ENCODE data around the gene SDHC.
A peak's percentile ranks its signal among the peaks of the same experiment; 100 is the strongest.
"Not testable (repeated sequence)": the region's sequence is repeated elsewhere in the genome, so short reads cannot be mapped to it uniquely, and the experiment has no call there.

The SDHC gene

DNA sequence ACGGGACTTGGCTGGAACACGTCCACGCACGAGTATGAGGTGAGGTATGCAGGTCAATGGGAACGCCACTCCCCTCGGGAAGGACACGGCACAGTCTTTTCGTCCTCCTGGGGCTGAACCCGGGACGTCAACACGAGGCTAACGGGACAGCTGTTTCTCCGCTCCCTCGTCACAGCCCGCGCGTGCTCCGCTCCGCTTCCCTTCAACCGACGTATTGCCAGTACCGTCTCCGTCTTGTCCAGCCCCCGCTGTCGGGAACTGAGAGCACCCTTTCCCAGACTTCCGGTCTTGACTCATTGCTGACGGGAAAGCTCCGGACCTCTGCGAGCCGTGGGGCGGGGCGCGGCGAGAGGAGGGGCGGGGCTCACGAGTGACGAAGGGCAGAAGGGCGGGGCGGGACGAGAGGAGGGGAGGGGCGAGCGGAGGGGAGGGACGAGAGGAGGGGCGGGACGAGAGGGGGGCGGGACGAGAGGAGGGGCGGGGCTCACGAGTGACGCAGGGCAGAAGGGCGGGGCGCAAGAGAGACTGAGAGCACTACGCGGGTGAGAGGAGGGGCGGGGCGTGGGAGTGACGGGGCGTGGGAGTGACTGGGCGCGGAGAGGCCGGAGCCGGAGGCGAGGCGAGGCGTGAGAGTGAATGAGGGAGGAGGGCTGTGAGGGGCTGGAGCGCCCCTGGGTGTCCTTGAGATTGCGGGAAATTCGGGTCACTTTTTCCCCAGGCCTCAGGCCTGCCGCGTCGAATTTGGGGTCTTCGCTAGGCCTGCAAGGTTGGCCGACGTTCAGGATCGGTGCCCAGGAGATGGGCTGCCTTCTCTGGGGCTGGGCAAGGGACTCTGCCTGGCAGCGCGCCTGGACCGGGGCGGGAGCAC is 75.7 kb downstream of the SDHC start:
- Histone ChIP-seq H3K9ac (peak overlapping the region; percentile 60), H3K4me2 (peak overlapping the region; percentile 75), H2AFZ (ENCODE audit: low read depth) (peak overlapping the region; percentile 94), H3K79me2 (ENCODE audit: insufficient read depth, low read depth) (no peaks in the 10 kb centered on the region), H4K20me1 (ENCODE audit: insufficient read depth) (no peaks in the 10 kb centered on the region), H3K4me3 (IDR thresholded peaks at IDR 0.05; ENCODE audit: insufficient read depth, low read depth, low read length) (peak overlapping the region; percentile 93), H3K27me3 (ENCODE audit: insufficient read depth, low read depth) (no peaks in the 10 kb centered on the region), H3K4me1 (ENCODE audit: low read depth, poor library complexity, severe bottlenecking) (peaks cover 35% of the 10 kb centered on the region), H3K36me3 (ENCODE audit: insufficient read depth) (no peaks in the 10 kb centered on the region), H3K27ac (peak overlapping the region; percentile 36; the same call in 1 of the 2 replicates)
- TF ChIP-seq CTCF (conservative IDR thresholded peaks at IDR 0.05; ENCODE audit: low read depth, low read length), result no peak

GRCh38 chr1:161390559-161390858 is 76.3 kb downstream of the SDHC start:
- Histone ChIP-seq H2AFZ (ENCODE audit: low read depth) (peak overlapping the region; percentile 94), H3K4me1 (ENCODE audit: low read depth, poor library complexity, severe bottlenecking) (peaks cover 35% of the 10 kb centered on the region), H3K9ac (peak overlapping the region; percentile 50; the same call in 1 of the 2 replicates), H3K4me3 (IDR thresholded peaks at IDR 0.05; ENCODE audit: insufficient read depth, low read depth, low read length) (peak overlapping the region; percentile 69), H4K20me1 (ENCODE audit: insufficient read depth) (no peaks in the 10 kb centered on the region), H3K36me3 (ENCODE audit: insufficient read depth) (no peaks in the 10 kb centered on the region), H3K79me2 (ENCODE audit: insufficient read depth, low read depth) (no peaks in the 10 kb centered on the region), H3K4me2 (peak overlapping the region; percentile 75), H3K27ac (no peak overlapping the region), H3K27me3 (ENCODE audit: insufficient read depth, low read depth) (no peaks in the 10 kb centered on the region)
- TF ChIP-seq CTCF (conservative IDR thresholded peaks at IDR 0.05; ENCODE audit: low read depth, low read length), result no peak

DNA sequence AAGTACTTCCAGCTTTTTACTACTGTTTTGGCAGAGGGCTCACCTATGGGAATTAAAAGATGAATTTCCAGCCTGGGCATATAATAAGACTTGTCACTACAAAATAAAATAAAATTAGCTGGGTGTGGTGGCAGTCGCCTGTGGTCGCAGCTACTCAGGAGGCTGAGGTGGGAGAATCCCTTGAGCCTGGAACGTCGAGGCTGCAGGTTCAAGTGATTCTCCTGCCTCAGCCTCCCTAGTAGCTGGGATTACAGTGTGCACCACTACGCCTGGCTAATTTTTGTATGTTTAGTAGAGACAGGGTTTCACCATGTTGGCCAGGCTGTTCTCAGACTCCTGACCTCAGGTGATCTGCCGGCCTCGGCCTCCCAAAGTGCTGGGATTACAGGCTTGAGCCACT is 77.0 kb downstream of the SDHC start:
- H4K20me1 ChIP-seq (ENCODE audit: insufficient read depth); H3K36me3 ChIP-seq (ENCODE audit: insufficient read depth); H3K27me3 ChIP-seq (ENCODE audit: insufficient read depth, low read depth); H3K27ac ChIP-seq; H3K9ac ChIP-seq; H2AFZ ChIP-seq (ENCODE audit: low read depth); H3K79me2 ChIP-seq (ENCODE audit: insufficient read depth, low read depth); H3K4me3 ChIP-seq (IDR thresholded peaks at IDR 0.05; ENCODE audit: insufficient read depth, low read depth, low read length): not testable (repeated sequence)
- Histone ChIP-seq H3K4me2 (peak overlapping the region; percentile 75; the same call in 1 of the 2 replicates), H3K4me1 (ENCODE audit: low read depth, poor library complexity, severe bottlenecking) (peaks cover 34% of the 10 kb centered on the region)

DNA sequence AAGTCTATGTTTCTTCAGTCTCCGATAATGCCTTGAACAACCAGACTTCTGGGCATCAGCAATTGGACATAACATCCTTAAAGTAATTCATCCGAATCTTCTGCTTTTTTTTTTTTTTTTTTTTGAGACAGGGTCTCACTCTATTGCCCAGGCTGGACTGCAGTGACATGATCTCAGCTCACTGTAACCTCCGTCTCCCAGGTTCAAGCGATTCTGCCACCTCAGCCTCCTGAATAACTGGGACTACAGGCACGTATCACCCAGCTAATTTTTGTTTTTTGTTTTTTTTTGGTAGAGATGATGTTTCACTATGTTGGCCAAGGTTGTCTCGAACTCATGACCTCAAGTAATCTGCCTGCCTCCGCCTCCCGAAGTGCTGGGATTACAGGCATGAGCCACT is 77.4 kb downstream of the SDHC start:
- Histone ChIP-seq H4K20me1 (ENCODE audit: insufficient read depth) (no peaks in the 10 kb centered on the region), H3K79me2 (ENCODE audit: insufficient read depth, low read depth) (no peaks in the 10 kb centered on the region), H3K9ac (no peak overlapping the region), H3K4me3 (IDR thresholded peaks at IDR 0.05; ENCODE audit: insufficient read depth, low read depth, low read length) (no peak overlapping the region), H2AFZ (ENCODE audit: low read depth) (no peak overlapping the region), H3K4me2 (no peak overlapping the region; the same call in 1 of the 2 replicates), H3K4me1 (ENCODE audit: low read depth, poor library complexity, severe bottlenecking) (peaks cover 30% of the 10 kb centered on the region), H3K36me3 (ENCODE audit: insufficient read depth) (no peaks in the 10 kb centered on the region), H3K27me3 (ENCODE audit: insufficient read depth, low read depth) (no peaks in the 10 kb centered on the region), H3K27ac (no peak overlapping the region)
- TF ChIP-seq CTCF (conservative IDR thresholded peaks at IDR 0.05; ENCODE audit: low read depth, low read length), result no peak

DNA sequence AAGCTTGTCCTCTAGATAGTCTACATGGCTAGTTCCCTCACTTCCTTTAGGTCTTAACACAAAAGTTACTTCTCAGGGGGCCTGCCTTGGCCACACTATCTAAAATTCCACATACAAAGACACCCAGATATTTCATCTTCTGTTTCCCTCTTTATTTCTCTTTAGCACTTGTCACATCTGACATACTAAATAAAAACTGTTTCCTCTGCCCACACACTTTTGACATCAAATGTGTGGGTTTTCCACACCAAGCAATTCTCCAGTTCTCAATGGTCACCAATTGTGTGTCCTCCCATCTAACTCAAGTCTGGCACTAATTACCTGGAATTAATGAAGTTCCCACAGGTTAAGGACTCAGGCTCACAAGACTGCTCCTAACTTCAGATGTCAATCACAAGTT is 79.0 kb downstream of the SDHC start:
- Histone ChIP-seq H3K27ac (no peak overlapping the region), H3K79me2 (ENCODE audit: insufficient read depth, low read depth) (no peaks in the 10 kb centered on the region), H3K4me3 (IDR thresholded peaks at IDR 0.05; ENCODE audit: insufficient read depth, low read depth, low read length) (no peak overlapping the region), H3K9ac (no peak overlapping the region), H3K27me3 (ENCODE audit: insufficient read depth, low read depth) (no peaks in the 10 kb centered on the region), H3K4me1 (ENCODE audit: low read depth, poor library complexity, severe bottlenecking) (peaks cover 26% of the 10 kb centered on the region), H4K20me1 (ENCODE audit: insufficient read depth) (no peaks in the 10 kb centered on the region), H3K36me3 (ENCODE audit: insufficient read depth) (no peaks in the 10 kb centered on the region), H3K4me2 (no peak overlapping the region), H2AFZ (ENCODE audit: low read depth) (no peak overlapping the region)
- no peak for TF ChIP-seq CTCF (conservative IDR thresholded peaks at IDR 0.05; ENCODE audit: low read depth, low read length)

DNA sequence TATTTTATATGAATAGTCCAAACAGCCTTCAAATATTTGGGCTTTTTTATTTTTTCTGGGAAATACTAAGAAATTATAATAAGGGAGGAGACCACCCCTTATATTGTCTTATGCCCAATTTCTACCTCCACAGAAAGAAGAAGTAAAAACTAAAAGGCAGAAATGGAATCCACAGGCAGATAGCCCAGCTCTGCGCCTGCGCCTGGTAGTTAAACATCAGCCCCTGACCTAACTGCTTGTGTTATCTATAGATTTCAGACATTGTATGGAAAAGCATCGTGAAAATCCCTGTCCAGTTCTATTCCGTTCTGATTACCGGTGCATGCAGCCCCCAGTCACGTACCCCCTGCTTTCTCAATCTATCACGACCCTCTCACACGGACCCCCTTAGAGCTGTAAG is 82.9 kb downstream of the SDHC start:
- H3K79me2 ChIP-seq (ENCODE audit: insufficient read depth, low read depth); H3K27me3 ChIP-seq (ENCODE audit: insufficient read depth, low read depth); H2AFZ ChIP-seq (ENCODE audit: low read depth); H3K36me3 ChIP-seq (ENCODE audit: insufficient read depth); H3K27ac ChIP-seq; H3K4me3 ChIP-seq (IDR thresholded peaks at IDR 0.05; ENCODE audit: insufficient read depth, low read depth, low read length); H3K4me2 ChIP-seq; H4K20me1 ChIP-seq (ENCODE audit: insufficient read depth); H3K9ac ChIP-seq: not testable (repeated sequence)
- peaks cover 28% of the 10 kb centered on the region for H3K4me1 ChIP-seq (ENCODE audit: low read depth, poor library complexity, severe bottlenecking)

Measured in KMS-11 (cell line).